ENCODE measurements around the gene PPP1R9B.

DNA sequence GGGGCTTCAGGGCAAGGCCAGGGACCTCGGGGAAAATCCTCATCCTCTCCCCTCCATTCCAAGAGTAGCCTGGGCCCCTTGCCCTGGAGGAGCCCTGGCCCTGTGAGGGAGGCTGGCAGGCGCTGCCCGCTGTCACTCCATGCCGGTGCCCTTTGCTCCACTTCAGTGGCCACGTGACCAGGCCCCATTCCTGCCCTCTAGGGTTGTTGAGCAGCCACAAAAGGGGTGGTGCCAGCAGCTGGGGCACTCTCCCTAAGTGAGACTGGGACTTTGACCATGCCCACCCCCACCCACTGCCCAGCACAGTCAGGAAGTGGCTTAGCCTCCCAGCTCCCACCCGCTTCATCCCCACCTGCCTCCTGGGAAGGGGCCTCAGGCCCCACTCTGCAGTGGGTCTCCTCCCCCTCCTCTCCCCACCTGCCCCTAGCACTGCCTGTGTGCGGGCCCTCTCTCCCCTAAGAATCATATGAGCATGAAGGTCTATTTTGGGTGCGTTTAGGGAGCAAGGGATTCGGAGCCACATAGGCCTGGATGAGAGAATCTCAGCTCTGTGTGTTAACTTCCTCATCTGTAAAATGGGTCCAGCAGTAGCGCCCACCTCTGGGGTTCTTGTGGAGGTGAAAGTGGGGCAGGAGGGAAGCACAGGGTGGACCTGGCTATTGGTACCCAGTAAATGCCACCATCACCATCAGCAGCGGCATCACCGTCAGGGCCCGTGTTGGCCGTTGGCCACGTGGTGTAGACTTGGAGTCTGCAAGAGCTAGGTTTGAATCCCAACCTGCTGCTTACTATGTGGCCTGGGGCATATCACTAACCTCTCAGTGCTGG lies 48.1 kb downstream of the PPP1R9B start:
- TF ChIP-seq, protein P1, sequence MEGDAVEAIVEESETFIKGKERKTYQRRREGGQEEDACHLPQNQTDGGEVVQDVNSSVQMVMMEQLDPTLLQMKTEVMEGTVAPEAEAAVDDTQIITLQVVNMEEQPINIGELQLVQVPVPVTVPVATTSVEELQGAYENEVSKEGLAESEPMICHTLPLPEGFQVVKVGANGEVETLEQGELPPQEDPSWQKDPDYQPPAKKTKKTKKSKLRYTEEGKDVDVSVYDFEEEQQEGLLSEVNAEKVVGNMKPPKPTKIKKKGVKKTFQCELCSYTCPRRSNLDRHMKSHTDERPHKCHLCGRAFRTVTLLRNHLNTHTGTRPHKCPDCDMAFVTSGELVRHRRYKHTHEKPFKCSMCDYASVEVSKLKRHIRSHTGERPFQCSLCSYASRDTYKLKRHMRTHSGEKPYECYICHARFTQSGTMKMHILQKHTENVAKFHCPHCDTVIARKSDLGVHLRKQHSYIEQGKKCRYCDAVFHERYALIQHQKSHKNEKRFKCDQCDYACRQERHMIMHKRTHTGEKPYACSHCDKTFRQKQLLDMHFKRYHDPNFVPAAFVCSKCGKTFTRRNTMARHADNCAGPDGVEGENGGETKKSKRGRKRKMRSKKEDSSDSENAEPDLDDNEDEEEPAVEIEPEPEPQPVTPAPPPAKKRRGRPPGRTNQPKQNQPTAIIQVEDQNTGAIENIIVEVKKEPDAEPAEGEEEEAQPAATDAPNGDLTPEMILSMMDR (IDR thresholded peaks at IDR 0.05; ENCODE audit: borderline replicate concordance, extremely low read depth, low read length, poor library complexity, severe bottlenecking): no peak
- no peak for TF ChIP-seq EZH2 (IDR thresholded peaks at IDR 0.05; ENCODE audit: borderline replicate concordance, low read depth, low read length, severe bottlenecking)
